ENCODE results near the gene PROCA1.

PROCA1 gene, protein sequence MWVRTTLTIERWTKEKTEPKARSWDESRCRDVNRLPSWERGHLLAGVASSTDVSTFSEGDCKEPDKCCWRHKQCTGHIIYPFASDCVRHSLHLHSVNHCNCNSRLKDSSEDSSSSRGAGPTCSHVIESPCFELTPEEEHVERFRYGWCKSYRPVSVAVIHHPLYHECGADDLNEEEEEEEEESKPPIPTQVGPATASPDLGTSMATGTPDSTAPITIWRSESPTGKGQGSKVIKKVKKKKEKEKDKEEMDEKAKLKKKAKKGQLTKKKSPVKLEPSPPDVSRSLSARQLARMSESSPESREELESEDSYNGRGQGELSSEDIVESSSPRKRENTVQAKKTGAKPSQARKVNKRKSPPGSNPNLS

DNA sequence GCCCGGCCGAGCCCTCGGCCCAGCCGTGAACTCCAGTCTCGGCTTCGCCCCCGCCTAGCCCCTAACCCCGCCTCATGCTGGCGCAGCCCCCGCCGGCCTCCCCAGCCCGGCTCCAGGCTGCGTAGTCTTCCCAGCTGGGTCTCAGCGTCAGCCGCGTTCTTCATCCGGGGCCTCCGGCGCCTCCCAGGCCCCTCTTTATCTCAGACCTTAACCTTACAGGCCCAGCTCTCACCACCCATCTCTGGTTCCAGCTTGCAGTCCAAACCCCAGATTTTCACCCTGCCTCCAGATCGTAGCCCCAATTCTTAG, at the start of gene PROCA1:
TSS of gene PROCA1 (minus strand) at position 166 of the 309 bp plus-strand sequence. CDS start 228 bp downstream, outside the sequence.
- DNase-seq (ENCODE audit: low read depth in 2 of 2) = no peak

DNA sequence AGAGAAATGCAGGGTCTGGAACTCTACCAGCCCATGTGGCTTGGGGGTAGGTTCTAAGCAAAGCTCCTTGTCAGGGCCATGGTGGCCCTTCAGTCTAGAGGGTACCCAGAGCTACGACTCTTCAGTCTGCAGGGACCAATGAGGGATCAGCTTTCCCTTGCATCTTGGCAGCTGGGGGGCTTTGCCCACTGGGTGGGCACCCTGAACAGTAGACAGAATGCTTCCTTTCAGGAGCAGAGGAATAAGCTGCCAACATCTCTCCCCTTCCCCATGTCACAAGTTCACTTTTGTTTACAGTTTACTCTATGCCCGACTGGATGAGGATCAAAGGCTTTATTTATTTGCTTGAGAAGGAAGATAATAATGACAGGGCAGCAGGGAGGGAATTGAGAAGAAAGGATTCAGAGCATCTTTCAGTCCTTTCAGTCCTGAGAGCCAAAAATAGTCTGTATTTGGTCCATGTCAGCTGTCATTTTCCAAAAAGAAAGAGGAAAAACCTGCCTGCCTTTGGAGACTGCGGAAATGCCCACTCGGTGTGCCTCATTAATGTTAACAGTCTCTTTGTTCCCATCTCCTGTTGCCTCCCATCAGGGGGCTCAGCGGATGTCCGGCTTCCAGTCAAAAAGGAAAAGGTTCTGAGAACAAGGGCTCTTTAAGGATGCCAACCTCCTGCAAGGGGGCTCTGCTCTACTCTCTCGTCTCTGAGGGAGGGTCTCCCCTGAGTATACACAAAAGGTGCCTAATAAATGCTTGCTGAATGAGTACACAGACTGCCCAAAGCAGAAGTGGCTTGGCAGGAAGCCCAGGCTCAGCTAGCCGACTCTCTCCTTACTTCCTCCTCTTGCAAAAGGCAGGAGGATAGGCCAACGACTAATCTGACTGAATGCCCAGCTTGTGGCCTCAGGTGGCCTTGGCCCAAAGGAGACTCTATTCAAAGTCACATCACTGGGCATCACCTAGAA, 49.2 kb upstream of the PROCA1 start:
- no peak for DNase-seq (ENCODE audit: low read depth in 2 of 2)

- DNase-seq (ENCODE audit: low read depth in 2 of 2) = no peak
These were observed 47.7 kb upstream of the PROCA1 start for GRCh38 chr17:28759256-28759865.

GRCh38 chr17:28758411-28759121, 46.9 kb upstream of the PROCA1 start:
- DNase-seq (ENCODE audit: low read depth in 2 of 2) = no peak

DNA sequence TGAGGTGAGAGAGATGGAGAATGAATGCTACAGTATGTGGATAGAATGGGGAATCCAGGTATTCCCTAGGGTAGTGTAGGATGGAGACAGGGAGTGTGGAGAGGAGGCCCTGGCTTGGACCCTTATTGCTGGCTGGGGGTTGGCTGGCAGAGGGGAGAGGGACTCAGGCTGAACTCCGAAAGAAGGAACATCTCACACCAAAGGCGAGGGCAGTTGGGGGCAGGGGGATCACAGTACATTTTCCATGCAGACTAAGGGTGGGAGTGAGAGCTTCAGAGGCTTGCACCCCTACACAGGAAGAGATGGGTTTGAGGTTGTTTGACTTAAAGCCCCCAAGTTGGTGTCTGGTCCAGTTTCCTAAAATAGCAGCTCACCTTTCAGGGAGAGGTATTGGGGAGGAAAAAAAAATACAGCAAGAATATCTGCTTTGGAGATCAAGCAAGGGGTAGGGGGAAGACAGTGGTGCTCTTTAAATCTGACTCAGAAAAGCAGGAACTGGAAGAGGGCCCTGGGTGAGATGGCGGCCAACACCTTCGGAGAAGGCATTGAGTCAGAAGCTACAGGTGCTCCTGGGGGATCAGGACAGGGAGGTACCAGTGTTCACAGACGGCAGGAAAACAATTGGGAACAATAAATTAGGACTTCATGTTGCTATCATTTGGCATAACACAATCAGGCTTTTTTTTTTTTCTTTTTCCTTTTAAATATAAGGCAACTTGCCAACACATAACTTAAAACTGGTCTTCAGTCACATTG, 44.5 kb upstream of the PROCA1 start:
- DNase-seq (ENCODE audit: low read depth in 2 of 2) = no peak

GRCh38 chr17:28755486-28755885, 43.8 kb upstream of the PROCA1 start:
- DNase-seq (ENCODE audit: low read depth in 2 of 2) = no peak

DNA sequence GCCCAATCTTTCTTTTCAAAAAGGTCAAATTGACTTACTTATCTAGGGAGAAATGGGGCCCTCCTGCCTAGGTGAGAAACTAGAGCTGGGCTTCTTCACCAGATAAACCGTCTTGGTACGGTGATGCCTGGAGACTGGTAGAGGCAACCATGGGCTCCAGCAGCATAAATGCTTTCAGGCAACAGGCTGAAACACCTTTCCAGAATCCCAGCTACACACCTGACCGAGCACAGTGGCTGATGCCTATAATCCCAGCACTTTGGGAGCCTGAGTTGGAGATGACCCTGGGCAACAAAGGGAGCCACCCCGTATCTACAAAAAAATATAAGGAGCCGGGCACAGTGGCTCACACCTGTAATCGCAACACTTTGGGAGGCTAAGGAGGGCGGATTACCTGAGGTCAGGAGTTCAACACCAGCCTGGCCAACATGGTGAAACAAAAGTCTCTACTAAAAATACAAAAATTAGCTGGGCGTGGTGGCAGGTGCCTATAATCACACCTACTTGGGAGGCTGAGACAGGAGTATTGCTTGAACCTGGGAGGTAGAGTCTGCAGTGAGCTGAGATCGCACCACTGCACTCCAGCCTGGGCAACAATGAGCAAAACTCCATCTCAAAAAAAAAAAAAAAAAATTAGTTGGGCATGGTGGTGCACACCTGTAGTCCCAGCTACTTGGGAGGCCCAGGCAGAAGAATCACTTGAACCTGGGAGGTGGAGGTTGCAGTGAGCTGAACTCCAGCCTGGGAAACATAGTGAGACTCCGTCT, 40.1 kb upstream of the PROCA1 start:
- DNase-seq (ENCODE audit: low read depth in 2 of 2) = no peak

- peak; percentile 79 to 80 for DNase-seq (ENCODE audit: low read depth in 2 of 2)
These were observed 38.7 kb upstream of the PROCA1 start for GRCh38 chr17:28750178-28751047.

GRCh38 chr17:28749516-28750177, 38.0 kb upstream of the PROCA1 start:
- no peak for DNase-seq (ENCODE audit: low read depth in 2 of 2)

GRCh38 chr17:28748852-28749515, 37.3 kb upstream of the PROCA1 start:
- no peak for DNase-seq (ENCODE audit: low read depth in 2 of 2)

GRCh38 chr17:28747801-28748750, 36.4 kb upstream of the PROCA1 start:
- DNase-seq (ENCODE audit: low read depth in 2 of 2) = no peak

- no peak for DNase-seq (ENCODE audit: low read depth in 2 of 2)
These were observed 35.5 kb upstream of the PROCA1 start for GRCh38 chr17:28747051-28747691.

- DNase-seq (ENCODE audit: low read depth in 2 of 2) = no peak
These were observed 34.9 kb upstream of the PROCA1 start for GRCh38 chr17:28746611-28747050.

DNA sequence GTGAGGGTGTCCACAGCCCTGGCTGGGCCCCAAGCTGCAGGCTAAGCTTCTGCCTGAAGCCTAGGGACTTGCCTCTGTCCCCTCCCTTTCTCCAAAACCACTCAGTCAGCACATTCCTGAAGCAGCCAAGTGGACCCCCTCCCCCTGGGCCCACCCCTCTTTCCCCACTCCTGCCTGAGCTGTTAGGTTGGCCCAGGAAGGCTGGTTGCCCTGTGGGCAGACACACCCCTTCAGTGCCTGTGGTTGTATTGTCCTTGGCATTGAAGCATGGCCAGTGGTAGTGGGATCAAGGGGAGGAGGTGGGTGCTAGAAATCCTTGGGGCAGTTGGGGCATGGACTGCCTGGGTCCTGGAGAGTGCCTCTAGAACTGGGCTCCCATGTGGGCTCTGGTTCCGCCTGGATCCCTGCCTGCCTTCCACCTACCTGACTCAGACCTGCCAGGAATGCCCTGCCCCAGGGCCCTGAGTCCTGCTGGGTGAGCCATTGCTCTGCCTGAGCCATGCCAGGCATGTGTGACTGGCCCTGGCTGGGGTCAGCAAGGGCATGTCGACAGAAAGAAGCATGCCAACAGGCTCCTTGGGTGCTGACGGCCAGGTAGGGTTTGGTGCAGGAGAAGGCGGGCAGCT, 34.2 kb upstream of the PROCA1 start:
- DNase-seq (ENCODE audit: low read depth in 2 of 2) = no peak

- DNase-seq (ENCODE audit: low read depth in 2 of 2) = no peak
These were observed 33.5 kb upstream of the PROCA1 start for GRCh38 chr17:28744972-28745785.
